ENCODE data around the gene GNAO1. TPM values are rescaled to one million over a fixed set of nuclear protein-coding genes. Genes with fewer than 3 reads are reported as not detected.

The GNAO1 gene
- total RNA-seq, 1 donor from 2014 or later = not detected

DNA sequence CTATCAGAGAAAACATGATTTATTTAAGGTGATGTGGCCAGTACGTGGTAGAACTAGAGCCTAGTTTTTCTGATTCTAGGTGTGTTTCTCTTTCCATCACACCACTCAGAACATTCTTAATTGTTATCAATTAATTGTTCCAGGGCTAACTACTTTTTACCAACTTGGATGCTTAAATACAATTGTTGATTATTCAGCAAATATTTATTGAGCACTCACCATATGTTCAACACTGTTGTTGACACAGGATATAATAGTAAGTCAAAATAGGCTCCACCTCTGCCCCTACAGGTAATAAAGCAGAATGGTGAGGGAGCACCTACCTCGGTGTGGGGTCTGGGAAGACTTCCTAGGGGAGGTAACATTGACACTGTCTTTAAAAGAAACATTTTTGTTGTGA, 16.1 kb downstream of the GNAO1 start:
- no peak for DNase-seq (ENCODE audit: low read depth)
- H3K27me3 ChIP-seq (ENCODE audit: control insufficient read depth, insufficient read depth, low read length) = no peaks in the 10 kb centered on the region

DNA sequence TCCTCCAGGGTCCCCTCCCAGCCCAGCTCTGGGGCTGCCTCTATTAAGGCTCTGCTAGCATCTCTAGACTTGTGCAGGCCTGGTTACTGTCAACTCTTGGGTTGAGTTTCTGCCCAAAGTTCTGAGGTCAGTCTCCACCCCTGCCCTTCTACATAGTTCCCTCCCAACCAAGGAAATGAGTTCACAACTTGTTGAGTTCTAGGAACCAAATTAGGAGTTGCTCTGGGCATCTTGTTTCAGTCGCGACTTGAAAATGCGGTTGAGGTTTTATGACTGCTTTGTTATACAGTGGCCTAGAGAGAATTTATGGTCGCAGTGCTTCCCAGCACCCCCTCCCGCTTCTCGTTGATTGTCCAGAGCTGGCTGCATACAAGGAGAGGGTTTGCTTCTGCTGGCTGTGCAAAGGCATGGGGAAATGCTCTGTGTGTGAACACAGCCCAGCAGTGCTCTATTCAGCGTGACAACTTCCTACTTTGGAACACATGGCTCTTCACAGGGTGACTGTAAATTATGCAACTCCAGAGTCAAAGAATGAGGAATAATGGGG, 20.2 kb downstream of the GNAO1 start:
- FAIRE-seq (no peak), DNase-seq (ENCODE audit: low read depth) (no peak)
- H3K4me3 ChIP-seq (ENCODE audit: low read depth, low read length) = no peak overlapping the region
- H3K36me3 ChIP-seq (ENCODE audit: control insufficient read depth, insufficient read depth, low read length) = no peaks in the 10 kb centered on the region
- TF ChIP-seq, protein P1, sequence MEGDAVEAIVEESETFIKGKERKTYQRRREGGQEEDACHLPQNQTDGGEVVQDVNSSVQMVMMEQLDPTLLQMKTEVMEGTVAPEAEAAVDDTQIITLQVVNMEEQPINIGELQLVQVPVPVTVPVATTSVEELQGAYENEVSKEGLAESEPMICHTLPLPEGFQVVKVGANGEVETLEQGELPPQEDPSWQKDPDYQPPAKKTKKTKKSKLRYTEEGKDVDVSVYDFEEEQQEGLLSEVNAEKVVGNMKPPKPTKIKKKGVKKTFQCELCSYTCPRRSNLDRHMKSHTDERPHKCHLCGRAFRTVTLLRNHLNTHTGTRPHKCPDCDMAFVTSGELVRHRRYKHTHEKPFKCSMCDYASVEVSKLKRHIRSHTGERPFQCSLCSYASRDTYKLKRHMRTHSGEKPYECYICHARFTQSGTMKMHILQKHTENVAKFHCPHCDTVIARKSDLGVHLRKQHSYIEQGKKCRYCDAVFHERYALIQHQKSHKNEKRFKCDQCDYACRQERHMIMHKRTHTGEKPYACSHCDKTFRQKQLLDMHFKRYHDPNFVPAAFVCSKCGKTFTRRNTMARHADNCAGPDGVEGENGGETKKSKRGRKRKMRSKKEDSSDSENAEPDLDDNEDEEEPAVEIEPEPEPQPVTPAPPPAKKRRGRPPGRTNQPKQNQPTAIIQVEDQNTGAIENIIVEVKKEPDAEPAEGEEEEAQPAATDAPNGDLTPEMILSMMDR (IDR thresholded peaks at IDR 0.05; ENCODE audit: insufficient read depth, low read length, severe bottlenecking) = no peak
- no peaks in the 10 kb centered on the region for H3K27me3 ChIP-seq (ENCODE audit: control insufficient read depth, insufficient read depth, low read length)

More for the DNA sequence above, 16.1 kb downstream of the GNAO1 start:
- TF ChIP-seq, protein P1 (IDR thresholded peaks at IDR 0.05; ENCODE audit: insufficient read depth, low read length, severe bottlenecking) = no peak
- no peaks in the 10 kb centered on the region for H3K36me3 ChIP-seq (ENCODE audit: control insufficient read depth, insufficient read depth, low read length)
- no peak for FAIRE-seq
- H3K4me3 ChIP-seq (ENCODE audit: low read depth, low read length) = no peak overlapping the region

DNA sequence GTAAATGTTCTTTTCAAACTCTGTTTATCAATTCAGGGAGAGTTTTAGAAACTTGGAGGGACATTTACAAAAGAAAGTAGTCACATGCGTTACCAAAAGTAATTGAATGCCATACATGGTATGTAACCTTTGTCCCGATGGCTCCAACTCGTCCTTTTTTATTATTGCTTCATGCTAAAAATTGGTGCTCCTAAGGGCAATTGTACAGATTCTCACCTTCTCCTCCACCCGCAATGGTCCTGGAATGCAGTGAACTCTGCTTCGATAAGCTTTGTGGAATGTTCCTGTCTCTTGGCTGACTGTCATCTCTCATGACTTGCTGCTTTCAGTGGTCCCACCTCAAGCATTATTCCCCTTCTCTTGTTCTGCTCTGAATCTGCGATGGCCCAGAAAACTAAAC, 20.9 kb downstream of the GNAO1 start:
- TF ChIP-seq, protein P1 (IDR thresholded peaks at IDR 0.05; ENCODE audit: insufficient read depth, low read length, severe bottlenecking) = no peak
- Histone ChIP-seq H3K27me3 (ENCODE audit: control insufficient read depth, insufficient read depth, low read length) (no peaks in the 10 kb centered on the region), H3K36me3 (ENCODE audit: control insufficient read depth, insufficient read depth, low read length) (no peaks in the 10 kb centered on the region), H3K4me3 (ENCODE audit: low read depth, low read length) (no peak overlapping the region)
- FAIRE-seq = no peak
- no peak for DNase-seq (ENCODE audit: low read depth)

DNA sequence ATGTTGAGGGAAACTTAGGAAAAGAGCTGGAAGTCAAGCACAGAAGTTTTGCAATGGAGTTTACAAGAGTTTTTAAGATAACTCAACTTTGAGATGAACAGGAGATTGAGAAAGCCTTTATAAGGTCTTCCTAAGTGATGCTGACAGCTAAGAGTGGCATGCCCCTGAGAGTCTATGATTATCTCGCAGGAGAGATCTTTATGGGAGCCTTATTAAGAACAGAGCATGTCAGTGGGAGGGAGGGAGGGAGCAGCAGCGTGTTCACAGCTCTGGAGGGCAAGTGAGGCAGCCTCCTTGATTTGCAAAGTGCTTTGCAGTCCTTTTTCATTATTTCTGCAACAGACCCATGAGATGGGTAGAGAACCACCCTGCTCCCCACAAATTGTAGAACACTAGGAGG, 30.7 kb downstream of the GNAO1 start:
- Histone ChIP-seq H3K4me3 (ENCODE audit: low read depth, low read length) (no peak overlapping the region), H3K27me3 (ENCODE audit: control insufficient read depth, insufficient read depth, low read length) (no peaks in the 10 kb centered on the region), H3K36me3 (ENCODE audit: control insufficient read depth, insufficient read depth, low read length) (no peaks in the 10 kb centered on the region)
- DNase-seq (ENCODE audit: low read depth) (no peak), FAIRE-seq (no peak)
- TF ChIP-seq, protein P1 (IDR thresholded peaks at IDR 0.05; ENCODE audit: insufficient read depth, low read length, severe bottlenecking) = no peak

DNA sequence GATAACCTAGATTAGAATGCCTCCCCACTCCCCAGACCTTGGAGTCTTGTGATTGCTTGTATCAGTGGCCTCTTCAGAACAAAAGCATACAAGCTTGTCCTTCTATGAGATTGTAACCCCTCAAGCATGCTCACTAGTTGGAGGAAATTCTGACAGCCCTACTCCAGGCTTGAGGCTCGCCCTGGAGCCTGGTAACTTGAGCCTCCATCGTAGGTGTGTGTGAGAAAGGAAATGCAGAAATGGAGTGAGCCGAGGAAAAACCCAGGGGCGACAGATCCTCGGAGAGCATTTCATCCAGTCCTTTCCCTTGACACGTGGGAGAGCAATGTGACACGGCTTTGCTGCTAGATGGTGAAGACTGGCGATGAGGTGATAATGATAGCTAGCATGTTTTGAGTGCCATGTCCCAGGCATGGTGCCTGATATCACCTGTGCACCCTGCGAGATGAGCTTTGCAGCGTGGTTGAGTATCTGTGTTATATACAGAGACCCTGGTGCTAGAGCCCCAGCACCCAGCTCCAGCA, 31.2 kb downstream of the GNAO1 start:
- Histone ChIP-seq H3K4me3 (ENCODE audit: low read depth, low read length) (no peak overlapping the region), H3K27me3 (ENCODE audit: control insufficient read depth, insufficient read depth, low read length) (no peaks in the 10 kb centered on the region), H3K36me3 (ENCODE audit: control insufficient read depth, insufficient read depth, low read length) (no peaks in the 10 kb centered on the region)
- DNase-seq (ENCODE audit: low read depth) (no peak), FAIRE-seq (no peak)
- TF ChIP-seq, protein P1 (IDR thresholded peaks at IDR 0.05; ENCODE audit: insufficient read depth, low read length, severe bottlenecking) = no peak

All from bronchial epithelial cell (primary cell).